Measurements from ENCODE around the gene RERG. TPM values are rescaled to one million over a fixed set of nuclear protein-coding genes. Genes with fewer than 3 reads are reported as not detected.

RERG gene
- total RNA-seq, 4 donors from 2014 or later, result 9.6 to 84.4 (median 36.4) TPM

Other genes with a start within 250 kb of the RERG start
- not detected for gene PDE6H, start 248.4 kb downstream of the RERG start, total RNA-seq
- 10 to 100 TPM in 1 of 4 donors, 1 to 10 TPM in 3; 2.1 to 12.5 (median 5.7) TPM for gene PTPRO, start 101.1 kb upstream of the RERG start, total RNA-seq